Measurements from ENCODE around the gene DLGAP3. TPM values are rescaled to one million over a fixed set of nuclear protein-coding genes. Genes with fewer than 3 reads are reported as not detected.

The DLGAP3 gene
- total and polyA plus RNA-seq, 2 of the 13 experiments (the other 11 are each of a cell fraction or from before 2014, with no cell fraction given), result 0.03 to 0.04 TPM

DNA sequence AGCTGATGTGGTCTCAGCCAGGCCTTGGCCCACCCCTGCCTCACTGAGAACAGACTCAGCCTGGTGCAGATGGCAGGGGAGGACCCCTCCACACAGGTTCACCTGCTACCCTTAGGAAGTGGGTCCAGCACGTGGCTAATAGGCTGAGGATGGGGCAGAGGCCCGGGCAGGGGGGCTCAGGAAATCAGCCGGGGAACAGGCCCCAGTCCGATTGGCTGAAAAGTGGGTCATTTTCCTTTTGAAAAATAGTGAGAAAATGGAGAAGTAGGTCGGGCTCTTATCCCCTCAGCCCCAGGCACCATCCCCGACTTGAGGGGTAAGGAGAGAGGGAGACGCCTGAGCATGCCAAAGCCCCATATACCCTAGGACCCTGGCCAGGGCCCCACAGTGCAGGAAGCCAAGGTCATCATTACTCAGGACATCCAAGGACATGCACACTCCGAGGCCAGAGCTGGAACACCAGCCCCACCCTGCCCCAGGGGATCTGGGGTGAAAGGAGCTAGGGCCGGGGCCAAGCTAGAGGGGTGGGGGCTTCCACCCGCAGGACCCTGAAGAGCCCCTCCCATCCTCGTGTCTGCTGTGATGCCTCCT, 11.0 kb downstream of the DLGAP3 start:
- intact Hi-C loops (cut with micrococcal nuclease; ENCODE audit: unreplicated experiment) (no loop called here), in situ Hi-C loops (cut with HindIII; ENCODE audit: extremely low pct_ligation_motif_present, low pct_unique_long_range_greater_than_20kb) (no loop called here)
- ChIA-PET CTCF (ENCODE audit: low intra/inter-chr PET ratio, low total read pairs) (no interaction called here), POLR2A (no interaction called here)
- no peaks in the 10 kb centered on the region for H3K79me2 ChIP-seq (ENCODE audit: insufficient read depth, low read length)
- FAIRE-seq, result no peak
- H3K4me2 ChIP-seq (ENCODE audit: low read depth, low read length), result peak overlapping the region; percentile 39; the same call in 1 of the 2 replicates
- no peaks in the 10 kb centered on the region for H3K36me3 ChIP-seq (replicated peaks in 1 of 2; ENCODE audit: control insufficient read depth in 1 of 2, insufficient read depth in 2 of 2, low read length in 2 of 2)
- DNase-seq (ENCODE audit: low spot score), result no peak
- H4K20me1 ChIP-seq (ENCODE audit: insufficient read depth, low read length), result no peaks in the 10 kb centered on the region
- H3K4me3 ChIP-seq (replicated peaks in 1 of 3; ENCODE audit: insufficient read depth in 1 of 3, low read depth in 2 of 3, low read length in 3 of 3), result peak overlapping the region in 1 of 3 experiments; percentile 23; a peak in 1 of 6 replicates
- TF ChIP-seq, protein P1, sequence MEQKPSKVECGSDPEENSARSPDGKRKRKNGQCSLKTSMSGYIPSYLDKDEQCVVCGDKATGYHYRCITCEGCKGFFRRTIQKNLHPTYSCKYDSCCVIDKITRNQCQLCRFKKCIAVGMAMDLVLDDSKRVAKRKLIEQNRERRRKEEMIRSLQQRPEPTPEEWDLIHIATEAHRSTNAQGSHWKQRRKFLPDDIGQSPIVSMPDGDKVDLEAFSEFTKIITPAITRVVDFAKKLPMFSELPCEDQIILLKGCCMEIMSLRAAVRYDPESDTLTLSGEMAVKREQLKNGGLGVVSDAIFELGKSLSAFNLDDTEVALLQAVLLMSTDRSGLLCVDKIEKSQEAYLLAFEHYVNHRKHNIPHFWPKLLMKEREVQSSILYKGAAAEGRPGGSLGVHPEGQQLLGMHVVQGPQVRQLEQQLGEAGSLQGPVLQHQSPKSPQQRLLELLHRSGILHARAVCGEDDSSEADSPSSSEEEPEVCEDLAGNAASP (CRISPR knock-in tag; IDR thresholded peaks at IDR 0.05; ENCODE audit: borderline replicate concordance), result peak; percentile 33; the same call in 1 of the 2 replicates
- TF ChIP-seq RELA (CRISPR knock-in tag; IDR thresholded peaks at IDR 0.05) (no peak), ESRRA (CRISPR knock-in tag; IDR thresholded peaks at IDR 0.05; ENCODE audit: low read depth) (0 out of 2 replicates have a peak, but pooled peaks have one; percentile 37)
- no TSS peak for BruUV-seq (replicated peaks)
- no peaks in the 10 kb centered on the region for H3K9me3 ChIP-seq (ENCODE audit: low read length)
- peaks cover 13% of the 10 kb centered on the region for H3K4me1 ChIP-seq (ENCODE audit: insufficient read depth, low read length)
- no peak overlapping the region for H3K9ac ChIP-seq (ENCODE audit: insufficient read depth, low read depth, low read length)
- no peak overlapping the region for H3K27ac ChIP-seq (ENCODE audit: extremely low read length, insufficient read depth, low read length)
- WGBS (ENCODE audit: low lambda C conversion rate), result 12% methylated on average over 7 of the region's 11 CpGs
- peak; percentile 60 for ATAC-seq
- H3K27me3 ChIP-seq (ENCODE audit: control insufficient read depth in 1 of 2, insufficient read depth in 2 of 2, low read length in 2 of 2), result no peaks in the 10 kb centered on the region; a peak in 1 of 5 replicates
- H2AFZ ChIP-seq (ENCODE audit: low read length), result no peak overlapping the region

DNA sequence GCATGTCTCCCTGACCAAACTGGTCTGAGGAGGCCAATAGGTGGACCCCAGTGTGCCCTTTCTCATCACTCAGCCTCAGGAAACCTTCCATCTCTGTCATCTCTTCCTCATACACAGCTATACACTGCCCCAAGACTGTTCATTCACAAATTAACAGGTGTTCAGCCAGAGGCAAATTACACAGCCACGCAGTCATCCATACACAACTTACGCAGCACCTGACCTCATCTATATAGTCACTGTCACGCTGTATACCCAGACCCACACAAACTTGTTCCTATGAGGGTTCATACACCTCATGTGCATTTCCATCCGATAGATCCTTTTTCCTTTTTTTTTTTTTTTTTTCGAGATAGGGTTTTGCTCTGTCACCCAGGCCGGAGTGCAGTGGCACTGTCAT, 12.4 kb downstream of the DLGAP3 start:
- H3K36me3 ChIP-seq (replicated peaks in 1 of 2; ENCODE audit: control insufficient read depth in 1 of 2, insufficient read depth in 2 of 2, low read length in 2 of 2), result no peaks in the 10 kb centered on the region
- in situ Hi-C loops (cut with HindIII; ENCODE audit: extremely low pct_ligation_motif_present, low pct_unique_long_range_greater_than_20kb), result no loop called here

More for the DNA sequence above, 12.4 kb downstream of the DLGAP3 start:
- TF ChIP-seq, protein P2, sequence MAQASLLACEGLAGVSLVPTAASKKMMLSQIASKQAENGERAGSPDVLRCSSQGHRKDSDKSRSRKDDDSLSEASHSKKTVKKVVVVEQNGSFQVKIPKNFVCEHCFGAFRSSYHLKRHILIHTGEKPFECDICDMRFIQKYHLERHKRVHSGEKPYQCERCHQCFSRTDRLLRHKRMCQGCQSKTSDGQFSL (CRISPR knock-in tag; IDR thresholded peaks at IDR 0.05), result no peak
- TF ChIP-seq U2AF1 (optimal IDR thresholded peaks at IDR 0.05; ENCODE audit: low read depth, low read length) (no peak), ZNF737 (CRISPR knock-in tag; IDR thresholded peaks at IDR 0.05; ENCODE audit: borderline replicate concordance) (no peak), ZNF501 (CRISPR knock-in tag; IDR thresholded peaks at IDR 0.05) (no peak)
- TF ChIP-seq, protein P3, sequence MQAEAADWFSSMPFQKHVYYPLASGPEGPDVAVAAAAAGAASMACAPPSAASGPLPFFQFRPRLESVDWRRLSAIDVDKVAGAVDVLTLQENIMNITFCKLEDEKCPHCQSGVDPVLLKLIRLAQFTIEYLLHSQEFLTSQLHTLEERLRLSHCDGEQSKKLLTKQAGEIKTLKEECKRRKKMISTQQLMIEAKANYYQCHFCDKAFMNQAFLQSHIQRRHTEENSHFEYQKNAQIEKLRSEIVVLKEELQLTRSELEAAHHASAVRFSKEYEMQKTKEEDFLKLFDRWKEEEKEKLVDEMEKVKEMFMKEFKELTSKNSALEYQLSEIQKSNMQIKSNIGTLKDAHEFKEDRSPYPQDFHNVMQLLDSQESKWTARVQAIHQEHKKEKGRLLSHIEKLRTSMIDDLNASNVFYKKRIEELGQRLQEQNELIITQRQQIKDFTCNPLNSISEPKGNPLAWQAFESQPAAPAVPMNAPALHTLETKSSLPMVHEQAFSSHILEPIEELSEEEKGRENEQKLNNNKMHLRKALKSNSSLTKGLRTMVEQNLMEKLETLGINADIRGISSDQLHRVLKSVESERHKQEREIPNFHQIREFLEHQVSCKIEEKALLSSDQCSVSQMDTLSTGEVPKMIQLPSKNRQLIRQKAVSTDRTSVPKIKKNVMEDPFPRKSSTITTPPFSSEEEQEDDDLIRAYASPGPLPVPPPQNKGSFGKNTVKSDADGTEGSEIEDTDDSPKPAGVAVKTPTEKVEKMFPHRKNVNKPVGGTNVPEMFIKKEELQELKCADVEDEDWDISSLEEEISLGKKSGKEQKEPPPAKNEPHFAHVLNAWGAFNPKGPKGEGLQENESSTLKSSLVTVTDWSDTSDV (CRISPR knock-in tag; IDR thresholded peaks at IDR 0.05), result no peak
- POLR2A ChIA-PET, result no interaction called here
- no peak overlapping the region for H3K4me2 ChIP-seq (ENCODE audit: low read depth, low read length)
- H3K27me3 ChIP-seq (ENCODE audit: control insufficient read depth in 1 of 2, insufficient read depth in 2 of 2, low read length in 2 of 2), result peaks cover 0 to 3% of the 10 kb centered on the region in 2 experiments; a peak in 2 of 5 replicates
- intact Hi-C loops (cut with micrococcal nuclease; ENCODE audit: unreplicated experiment), result no loop called here
- no peak overlapping the region for H3K27ac ChIP-seq (ENCODE audit: extremely low read length, insufficient read depth, low read length)
- FAIRE-seq (no peak), DNase-seq (ENCODE audit: low spot score) (no peak), ATAC-seq (no peak)
- H4K20me1 ChIP-seq (ENCODE audit: insufficient read depth, low read length), result no peaks in the 10 kb centered on the region
- no peak overlapping the region for H3K9ac ChIP-seq (ENCODE audit: insufficient read depth, low read depth, low read length)
- H3K4me3 ChIP-seq (replicated peaks in 1 of 3; ENCODE audit: insufficient read depth in 1 of 3, low read depth in 2 of 3, low read length in 3 of 3), result no peak overlapping the region
- no peak overlapping the region for H2AFZ ChIP-seq (ENCODE audit: low read length)
- peaks cover 13% of the 10 kb centered on the region for H3K4me1 ChIP-seq (ENCODE audit: insufficient read depth, low read length)
- WGBS (ENCODE audit: low lambda C conversion rate), result 53% methylated on average over 6 of the region's 6 CpGs
- H3K79me2 ChIP-seq (ENCODE audit: insufficient read depth, low read length), result no peaks in the 10 kb centered on the region
- CTCF ChIA-PET (ENCODE audit: low intra/inter-chr PET ratio, low total read pairs), result no interaction called here
- no peaks in the 10 kb centered on the region for H3K9me3 ChIP-seq (ENCODE audit: low read length)
- BruUV-seq (replicated peaks), result no TSS peak

Measured in HepG2 (cell line).